H1 (cell line): ENCODE measurements around the gene OR10K1. TPM values are rescaled to one million over a fixed set of nuclear protein-coding genes. Genes with fewer than 3 reads are reported as not detected.

Source experiments
- CHD7 ChIP-seq: fragments of 300-600 bp; sonication (generic); IDR thresholded peaks from 2 replicates; pipeline ENCODE4 v1.7.1; 2012; ENCODE audit warnings: low read length, moderate library complexity, mild to moderate bottlenecking, inconsistent platforms; ENCODE audit not compliant: insufficient replicate concordance
- polyA plus RNA-seq, 7 experiments: library from polyadenylated mRNA; depleted of rRNA in 3 of 7; stranded (reverse) in 5 of 7; unstranded in 2 of 7; fragments of >200 nt in 5 of 7; fragments of 200-250 nt in 2 of 7; gene quantifications; 1 replicate in 5 of 7; 2 replicates in 1 of 7; 4 replicates in 1 of 7; pipeline versions ENCODE4 v1.2.1 to v1.2.3, GENCODE V29; 2011 to 2013; ENCODE audit warnings: missing spikeins in 2 of 7, mixed read lengths in 2 of 7
- total RNA-seq: library from RNA; stranded (reverse); fragmentation: NEBNext Ultra II Directional; extraction: Animal tissue kit (Norgen Biotek cat#: 25700); gene quantifications from 2 replicates; pipeline ENCODE4 v1.2.1, GENCODE V29; 2021

Gene OR10K1
- total and polyA plus RNA-seq, 2 of the 8 experiments (the other 6 are each of a cell fraction or from before 2014, with no cell fraction given), result not detected

GRCh38 chr1:158493054-158493453 is 31.4 kb downstream of the OR10K1 start (continued):
- no peak for TF ChIP-seq CHD7
